Measurements from ENCODE around the gene CSHL1.

The CSHL1 gene

GRCh38 chr17:63911041-63911635, at the start of gene CSHL1:
Gene CSHL1, minus strand, starts transcription at chr17:63911258. Its CDS starts 62 bp downstream, at chr17:63911196.
- no peak for FAIRE-seq

DNA sequence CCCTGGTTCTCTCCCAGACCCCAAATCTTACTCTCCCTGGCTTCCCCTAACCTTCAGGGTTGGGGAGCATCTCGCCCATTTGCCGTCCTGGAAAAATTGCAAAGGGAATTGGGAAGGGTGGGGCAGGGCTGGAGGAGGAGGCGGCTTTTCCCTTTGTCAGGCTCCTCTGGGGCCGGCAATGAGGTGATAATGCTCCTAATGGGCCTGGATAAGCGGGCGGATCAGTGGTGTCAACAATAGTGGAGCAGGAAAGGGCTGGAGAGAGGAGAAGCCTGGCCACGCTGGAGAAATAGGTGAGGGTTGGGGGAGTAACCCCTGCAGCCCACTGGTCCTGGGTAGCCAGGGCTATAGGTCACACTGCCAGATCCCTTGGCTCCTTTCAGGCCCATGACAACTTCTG, 49.4 kb upstream of the CSHL1 start:
- no peak for FAIRE-seq

- FAIRE-seq, result no peak
Measured at GRCh38 chr17:63960006-63960405, 48.9 kb upstream of the CSHL1 start.

DNA sequence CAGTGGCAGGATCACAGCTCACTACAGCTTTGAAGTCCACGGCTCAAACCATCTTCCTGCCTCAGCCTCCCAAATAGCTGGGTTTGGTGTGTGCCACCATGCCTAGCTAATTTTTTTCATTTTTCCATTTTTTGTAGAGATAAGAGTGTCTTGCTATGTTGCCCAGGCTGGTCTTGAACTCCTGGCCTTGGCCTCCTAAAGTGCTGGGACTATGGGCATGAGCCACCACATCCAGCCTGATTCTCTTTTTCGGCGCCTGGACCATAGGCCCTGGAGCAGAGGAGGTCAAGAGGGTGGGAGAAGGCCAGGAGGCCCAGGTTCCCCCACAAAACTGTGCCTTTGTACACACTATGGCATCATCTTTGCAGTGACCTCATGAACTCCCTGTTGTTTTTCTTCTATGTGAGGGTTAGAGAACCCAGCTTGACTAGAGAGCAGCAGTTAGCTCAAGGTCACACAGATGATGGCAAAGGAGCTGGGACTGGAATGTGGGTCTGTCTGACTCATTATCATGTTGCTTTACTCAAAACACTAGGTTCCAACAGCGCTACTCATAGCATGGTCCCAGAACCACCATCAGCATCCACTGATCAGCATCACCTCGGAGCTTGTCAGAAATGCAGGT, 45.4 kb upstream of the CSHL1 start:
- FAIRE-seq, result no peak

GRCh38 chr17:63955791-63956190, 44.7 kb upstream of the CSHL1 start:
- FAIRE-seq, result no peak

GRCh38 chr17:63955232-63955631, 44.2 kb upstream of the CSHL1 start:
- no peak for FAIRE-seq

DNA sequence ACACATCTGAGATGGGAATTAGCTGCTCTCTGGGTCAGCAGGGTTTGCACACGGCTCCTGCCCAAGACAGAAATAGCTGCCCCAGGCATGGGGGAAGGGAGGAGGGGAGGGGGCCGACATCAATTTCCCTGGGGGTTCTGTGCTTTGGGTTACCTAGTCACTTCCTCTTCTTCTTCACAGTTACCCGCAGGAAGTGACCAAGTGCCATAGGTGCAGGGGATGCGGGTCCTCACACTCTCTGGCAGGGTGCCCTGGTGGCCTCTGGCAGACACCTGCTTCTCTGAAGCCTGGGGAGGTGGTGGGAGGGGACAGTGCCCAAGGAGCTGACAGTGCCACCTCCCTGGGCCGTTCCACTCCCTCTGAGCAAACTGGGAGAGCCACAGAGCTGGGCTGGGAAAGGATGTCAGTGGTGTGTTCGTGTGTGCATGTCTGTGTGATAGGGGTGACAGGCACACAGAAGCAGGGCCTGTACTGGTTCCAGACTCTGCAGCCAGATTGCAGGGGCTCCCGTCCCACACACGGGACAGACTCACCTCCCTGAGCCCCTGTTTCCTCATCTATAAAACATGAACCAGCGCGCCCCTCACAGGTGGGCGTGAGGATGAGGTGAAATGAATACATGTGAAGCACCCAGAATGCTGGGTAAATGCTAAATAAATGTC, 43.5 kb upstream of the CSHL1 start:
- no peak for FAIRE-seq

- no peak for FAIRE-seq
Measured at GRCh38 chr17:63950940-63951907, 40.2 kb upstream of the CSHL1 start.

DNA sequence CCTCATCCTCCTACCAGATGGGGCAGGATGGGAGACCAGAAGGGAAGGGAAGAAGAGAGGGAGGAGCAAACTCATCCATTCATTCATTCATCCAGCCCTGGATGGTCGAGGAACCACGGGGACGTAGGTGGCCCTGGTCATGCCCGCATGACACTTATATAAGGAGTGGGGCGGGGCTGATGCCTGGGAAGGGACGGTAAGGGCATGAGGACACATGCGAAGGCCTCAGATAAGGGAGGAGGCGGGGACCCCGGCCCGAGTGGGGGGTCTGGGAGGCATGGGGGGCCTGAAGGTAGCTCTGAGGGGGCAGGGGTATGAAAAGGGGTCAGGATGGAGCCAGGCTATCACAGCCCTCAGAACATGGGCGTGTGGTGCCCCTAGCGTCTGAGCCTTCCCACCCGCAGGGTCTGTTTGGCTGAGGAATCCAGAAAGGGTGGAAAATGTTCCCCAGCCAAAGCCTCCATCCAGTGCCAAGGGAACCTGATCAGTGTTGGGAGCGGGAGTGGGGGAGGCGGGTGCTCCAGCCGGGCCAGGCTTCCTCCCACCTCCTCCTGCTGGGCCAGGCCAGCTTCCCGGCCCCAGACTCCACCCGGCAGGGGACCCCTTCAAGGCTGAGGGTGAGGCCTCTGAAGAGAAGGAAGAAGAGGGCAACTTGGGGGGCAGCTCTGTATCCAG, 38.7 kb upstream of the CSHL1 start:
- FAIRE-seq, result no peak

GRCh38 chr17:63948521-63948920, 37.5 kb upstream of the CSHL1 start:
- FAIRE-seq, result no peak

GRCh38 chr17:63947711-63948330, 36.8 kb upstream of the CSHL1 start:
- FAIRE-seq, result no peak

DNA sequence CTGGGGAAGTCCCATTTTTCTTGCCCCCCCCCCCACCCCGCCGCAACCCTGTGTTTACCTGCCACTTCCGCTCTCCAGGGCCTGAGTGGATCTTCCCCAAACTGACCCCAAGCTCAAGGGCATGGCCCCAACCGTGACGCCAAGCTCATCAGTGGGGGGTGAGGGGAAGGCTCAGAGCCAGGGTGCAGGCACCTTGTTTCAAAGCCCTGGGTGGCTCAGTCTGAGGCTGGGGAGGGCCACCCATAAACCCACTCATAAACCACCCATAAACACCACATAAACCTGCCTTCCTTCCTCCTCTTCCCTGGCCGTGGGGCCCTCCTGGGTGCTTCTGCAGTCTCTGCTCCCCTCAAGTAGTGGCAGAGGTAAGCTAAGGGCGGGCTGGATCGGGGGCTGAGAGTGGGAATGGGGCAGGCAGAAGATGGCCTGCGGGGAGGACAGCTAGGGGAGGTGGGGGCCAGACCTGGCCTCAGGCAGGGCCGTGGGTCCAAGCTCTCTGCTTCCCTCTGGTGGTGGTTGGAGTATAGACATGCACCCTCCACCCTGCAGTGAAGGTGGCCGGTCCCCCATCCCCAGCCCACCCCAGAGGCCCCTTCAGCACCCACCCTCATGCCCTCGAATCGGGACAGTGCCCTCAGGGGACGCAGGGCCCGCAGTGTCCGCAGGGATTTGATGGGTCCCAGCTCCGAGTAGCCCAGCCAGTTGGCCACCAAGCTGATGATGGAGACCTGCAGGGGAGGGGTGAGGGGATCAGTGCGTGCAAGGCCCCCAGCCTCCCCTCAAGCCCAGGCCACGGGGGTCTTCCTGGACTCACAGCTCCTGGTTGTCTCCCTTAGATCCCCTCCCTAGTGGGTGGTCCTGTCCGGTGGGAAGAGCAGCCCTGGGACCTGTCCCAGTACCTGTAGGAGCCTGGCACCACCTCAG, 35.6 kb upstream of the CSHL1 start:
- FAIRE-seq, result no peak

GRCh38 chr17:63945784-63946439, 34.9 kb upstream of the CSHL1 start:
- FAIRE-seq, result no peak

DNA sequence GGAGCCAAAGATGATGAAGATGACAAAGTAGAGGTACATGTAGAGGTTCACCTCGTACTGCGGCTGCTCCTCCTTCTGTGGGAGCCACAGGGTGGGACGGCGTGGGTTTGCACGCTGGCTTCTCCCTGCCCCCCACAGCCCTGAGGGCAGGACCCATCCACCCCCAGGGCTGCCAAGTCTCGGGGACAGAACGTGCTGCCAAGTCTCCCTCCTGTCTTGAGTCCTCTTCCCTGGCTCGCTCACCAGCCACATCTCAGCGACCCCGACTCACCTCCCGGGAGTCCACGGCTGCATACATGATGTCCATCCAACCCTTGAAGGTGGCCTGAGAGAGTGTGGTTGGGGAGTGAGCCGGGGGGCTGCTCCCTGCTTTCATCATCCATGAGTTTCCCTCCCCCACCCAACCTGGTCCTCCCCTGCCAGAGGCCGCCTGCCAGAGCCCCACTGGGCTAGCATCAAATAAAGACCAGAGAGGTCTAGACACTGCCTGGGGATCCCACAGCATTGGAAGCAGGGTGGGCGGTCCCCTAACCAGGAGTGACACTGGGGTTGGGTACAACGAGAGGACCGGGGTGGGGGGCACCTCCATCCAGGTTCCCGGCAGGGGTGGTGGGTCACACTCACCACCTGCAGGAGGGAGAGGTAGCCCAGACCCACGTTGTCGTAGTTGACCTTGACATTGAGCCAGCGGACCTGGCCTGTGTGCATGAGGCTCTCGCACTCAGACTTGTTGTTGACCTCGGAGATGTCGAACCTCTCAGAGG, 33.9 kb upstream of the CSHL1 start:
- no peak for FAIRE-seq

DNA sequence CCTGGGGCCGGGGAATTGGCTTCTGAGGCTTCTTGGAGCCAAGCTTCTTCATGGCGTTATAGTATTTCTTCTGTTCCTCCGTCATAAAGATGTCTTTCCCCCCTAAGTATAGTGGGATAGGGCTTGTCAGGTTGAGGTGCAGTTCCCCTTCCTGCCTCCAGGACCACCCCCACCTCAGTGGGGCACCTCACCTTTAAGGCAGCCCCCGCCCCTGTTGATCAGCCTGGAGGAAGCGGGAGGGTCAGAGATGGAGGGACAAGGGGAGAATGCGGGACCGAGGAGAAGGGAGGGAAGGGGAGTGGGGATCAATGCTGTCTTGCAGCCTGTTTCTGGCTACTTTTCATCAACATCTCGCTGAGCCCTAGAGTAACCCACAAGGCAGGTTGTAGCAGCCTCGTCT, 32.7 kb upstream of the CSHL1 start:
- FAIRE-seq, result no peak

DNA sequence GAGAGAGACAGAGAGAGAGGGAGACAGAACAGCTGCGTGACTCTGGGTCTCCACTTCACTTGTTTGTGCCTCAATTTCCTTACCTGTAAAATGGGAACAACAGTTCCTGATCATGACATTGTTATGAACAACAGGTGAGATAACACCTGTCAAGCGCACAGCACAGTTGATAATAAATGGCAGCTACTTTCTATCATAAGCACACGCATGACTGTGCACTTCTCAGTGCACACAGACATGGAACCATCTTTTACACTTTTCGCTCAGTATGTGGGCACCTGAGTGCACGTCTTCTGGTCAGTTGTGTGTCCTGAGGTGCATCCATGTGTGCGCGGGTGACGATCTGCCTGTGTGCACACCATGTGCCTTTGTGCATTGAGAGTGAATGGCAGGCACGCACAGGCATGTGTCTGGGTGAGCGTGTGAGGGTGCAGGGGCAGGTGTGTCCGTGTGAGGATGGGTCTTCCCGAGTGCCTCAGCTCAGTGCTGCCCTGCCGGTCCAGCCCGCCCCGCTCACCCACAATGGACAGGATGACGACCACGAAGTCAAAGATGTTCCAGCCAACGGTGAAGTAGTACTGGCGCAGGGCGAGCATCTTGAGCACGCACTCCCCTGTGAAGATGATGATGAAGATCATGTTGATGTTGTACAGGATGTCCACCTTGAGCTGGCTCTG, 31.4 kb upstream of the CSHL1 start:
- FAIRE-seq, result no peak

GRCh38 chr17:63941751-63942150, 30.7 kb upstream of the CSHL1 start:
- FAIRE-seq, result no peak

GRCh38 chr17:63941162-63941561, 30.1 kb upstream of the CSHL1 start:
- no peak for FAIRE-seq

DNA sequence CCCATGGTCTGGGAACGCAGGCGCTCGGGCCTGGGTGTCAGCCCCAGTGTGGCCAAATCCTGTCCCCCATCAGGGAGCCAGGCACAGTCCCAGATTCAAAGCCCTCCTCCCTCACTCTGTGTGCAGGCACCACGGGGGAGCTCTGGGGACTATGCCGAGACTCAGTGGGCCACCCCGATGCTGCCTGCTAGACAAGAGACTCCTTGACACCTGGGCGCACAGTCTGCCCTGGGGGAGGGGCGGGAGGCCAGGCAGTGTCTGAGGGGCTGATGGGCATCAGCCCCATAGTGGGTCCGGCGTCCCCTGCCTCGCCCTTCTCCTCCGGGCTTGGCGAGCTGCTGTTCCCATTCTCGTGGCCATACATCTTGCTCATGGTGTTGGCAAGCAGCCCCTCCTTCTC, 29.5 kb upstream of the CSHL1 start:
- FAIRE-seq, result no peak
